Neural progenitor cell (in vitro differentiated cells): ENCODE data around the gene FAM174C. TPM values are rescaled to one million over a fixed set of nuclear protein-coding genes. Genes with fewer than 3 reads are reported as not detected.
A peak's percentile ranks its signal among the peaks of the same experiment; 100 is the strongest.

ENCODE experiments used
- DNase-seq: peaks from one replicate; pipeline ENCODE4 v3.0.0-alpha.2; 2016; ENCODE audit warnings: low spot score
- H2AFZ ChIP-seq: fragments of 200-600 bp; sonication (generic); replicated peaks from 2 replicates; pipeline ENCODE4 v1.6.1; 2016; ENCODE audit warnings: antibody characterized with exemption
- H3F3A ChIP-seq: fragments of 200-600 bp; sonication (generic); 2 replicates; pipeline ENCODE4 v1.6.1; 2016; ENCODE audit warnings: antibody characterized with exemption, low read depth
- H3K27ac ChIP-seq: fragments of 200-600 bp; sonication (generic); 2 replicates; pipeline ENCODE4 v1.5.1; 2016; ENCODE audit warnings: mild to moderate bottlenecking
- H3K27me3 ChIP-seq: fragments of 200-600 bp; sonication (generic); 2 replicates; pipeline ENCODE4 v1.6.1; 2016; ENCODE audit warnings: mild to moderate bottlenecking, moderate library complexity
- H3K36me3 ChIP-seq: fragments of 200-600 bp; sonication (generic); 2 replicates; pipeline ENCODE4 v1.5.1; 2016
- H3K4me1 ChIP-seq: fragments of 200-600 bp; sonication (generic); 2 replicates; pipeline ENCODE4 v1.6.1; 2016; ENCODE audit warnings: mixed run types
- H3K4me2 ChIP-seq: fragments of 200-600 bp; sonication (generic); 2 replicates; pipeline ENCODE4 v1.6.1; 2016
- H3K4me3 ChIP-seq: fragments of 200-600 bp; sonication (generic); 2 replicates; pipeline ENCODE4 v1.5.1; 2016
- H3K79me2 ChIP-seq: fragments of 200-600 bp; sonication (generic); 2 replicates; pipeline ENCODE4 v1.6.1; 2016; ENCODE audit warnings: low read depth
- H3K9ac ChIP-seq: fragments of 200-600 bp; sonication (generic); 2 replicates; pipeline ENCODE4 v1.6.1; 2016
- H3K9me3 ChIP-seq: fragments of 200-600 bp; sonication (generic); 2 replicates; pipeline ENCODE4 v1.5.1; 2016; ENCODE audit warnings: low read depth
- H4K20me1 ChIP-seq: fragments of 200-600 bp; sonication (generic); 2 replicates; pipeline ENCODE4 v1.6.1; 2016; ENCODE audit warnings: low read depth
- H3K27ac Mint-ChIP-seq: 3 replicates; pipeline ENCODE4 v1.8.0; 2021; ENCODE audit warnings: mixed read lengths
- H3K27me3 Mint-ChIP-seq: 2 replicates; pipeline ENCODE4 v1.8.0; 2022; ENCODE audit warnings: low read depth, mild to moderate bottlenecking, inconsistent platforms, moderate library complexity, mixed read lengths; ENCODE audit not compliant: insufficient read depth
- H3K36me3 Mint-ChIP-seq: 3 replicates; pipeline ENCODE4 v1.8.0; 2021; ENCODE audit warnings: mixed read lengths
- H3K4me1 Mint-ChIP-seq: 3 replicates; pipeline ENCODE4 v1.8.0; 2021; ENCODE audit warnings: mixed read lengths
- H3K4me3 Mint-ChIP-seq: 3 replicates; pipeline ENCODE4 v1.8.0; 2021; ENCODE audit warnings: mild to moderate bottlenecking, moderate library complexity, mixed read lengths
- H3K9me3 Mint-ChIP-seq: 3 replicates; pipeline ENCODE4 v1.8.0; 2020; ENCODE audit warnings: mixed read lengths
- CTCF ChIP-seq: fragments of 200-600 bp; sonication (generic); IDR thresholded peaks from 2 replicates; pipeline ENCODE4 v1.5.1; 2017; ENCODE audit warnings: antibody characterized with exemption, mild to moderate bottlenecking
- EZH2 ChIP-seq: fragments of 200-600 bp; sonication (generic); IDR thresholded peaks from 2 replicates; pipeline ENCODE4 v1.6.1; 2017; ENCODE audit warnings: antibody characterized with exemption, mild to moderate bottlenecking, moderate library complexity
- EZH2phosphoT487 ChIP-seq: fragments of 200-600 bp; sonication (generic); IDR thresholded peaks from 2 replicates; pipeline ENCODE4 v1.6.1; 2017; ENCODE audit warnings: antibody characterized with exemption
- total RNA-seq: library from RNA; depleted of rRNA; stranded (reverse); fragments of >200 nt; gene quantifications from 2 replicates; pipeline ENCODE4 v1.2.3, GENCODE V29; 2015; ENCODE audit warnings: low replicate concordance

The FAM174C gene
- total RNA-seq: 4.8 and 14.6 TPM in 2 replicates

GRCh38 chr19:1275260-1275975, at the start of gene FAM174C:
Gene FAM174C (plus strand): TSS chr19:1275530. CDS start chr19:1275550, 20 bp downstream.
- TF ChIP-seq EZH2: no peak
- TF ChIP-seq EZH2phosphoT487: no peak
- TF ChIP-seq CTCF: no peak
- peaks cover 47% of the 10 kb centered on the region for H3K4me1 Mint-ChIP-seq
- Histone ChIP-seq H3K36me3 (peaks cover 5% of the 10 kb centered on the region), H3K9me3 (no peaks in the 10 kb centered on the region), H3K4me3 (peak within 1 kb of the TSS; percentile 61), H3K4me1 (peaks cover 34% of the 10 kb centered on the region), H3K27ac (peak within 1 kb of the TSS; percentile 98), H3F3A (peaks cover 77% of the 10 kb centered on the region), H3K79me2 (peaks cover 49% of the 10 kb centered on the region), H3K4me2 (peak within 1 kb of the TSS; percentile 85), H3K27me3 (no peaks in the 10 kb centered on the region), H4K20me1 (peaks cover 61% of the 10 kb centered on the region), H2AFZ (no peak within 1 kb of the TSS), H3K9ac (peak within 1 kb of the TSS; percentile 16)
- H3K9me3 Mint-ChIP-seq: no peaks in the 10 kb centered on the region
- peaks cover 28% of the 10 kb centered on the region for H3K36me3 Mint-ChIP-seq
- peaks cover 22% of the 10 kb centered on the region for H3K27me3 Mint-ChIP-seq
- H3K4me3 Mint-ChIP-seq: peak within 1 kb of the TSS; percentile 88
- H3K27ac Mint-ChIP-seq: peak within 1 kb of the TSS; percentile 91
- DNase-seq: peak; percentile 98

GRCh38 chr19:1226227-1226518, 49.2 kb upstream of the FAM174C start:
- no peaks in the 10 kb centered on the region for H3K9me3 ChIP-seq
- Mint-ChIP-seq H3K36me3 (peaks cover 2% of the 10 kb centered on the region), H3K9me3 (no peaks in the 10 kb centered on the region), H3K4me3 (no peak overlapping the region), H3K4me1 (no peaks in the 10 kb centered on the region), H3K27ac (no peak overlapping the region), H3K27me3 (no peaks in the 10 kb centered on the region)
- H3K4me3 ChIP-seq: no peak overlapping the region
- H3K9ac ChIP-seq: no peak overlapping the region
- no peak overlapping the region for H3K4me2 ChIP-seq
- peak overlapping the region; percentile 20 for H3K27ac ChIP-seq
- H3K4me1 ChIP-seq: no peaks in the 10 kb centered on the region
- TF ChIP-seq EZH2 (no peak), EZH2phosphoT487 (no peak), CTCF (no peak)
- peaks cover 34% of the 10 kb centered on the region for H4K20me1 ChIP-seq
- H3K27me3 ChIP-seq: no peaks in the 10 kb centered on the region
- no peaks in the 10 kb centered on the region for H3K36me3 ChIP-seq
- no peak overlapping the region for H2AFZ ChIP-seq
- DNase-seq: no peak
- H3F3A ChIP-seq: peaks cover 5% of the 10 kb centered on the region
- H3K79me2 ChIP-seq: no peaks in the 10 kb centered on the region

GRCh38 chr19:1226522-1227303, 48.6 kb upstream of the FAM174C start:
- Mint-ChIP-seq H3K4me1 (peaks cover 2% of the 10 kb centered on the region), H3K4me3 (no peak overlapping the region), H3K36me3 (peaks cover 2% of the 10 kb centered on the region), H3K27ac (no peak overlapping the region), H3K9me3 (no peaks in the 10 kb centered on the region), H3K27me3 (peaks cover 2% of the 10 kb centered on the region)
- Histone ChIP-seq H3K4me2 (no peak overlapping the region), H3K36me3 (no peaks in the 10 kb centered on the region), H3K9me3 (no peaks in the 10 kb centered on the region), H3K4me1 (no peaks in the 10 kb centered on the region), H3K27ac (no peak overlapping the region), H2AFZ (no peak overlapping the region), H3K27me3 (no peaks in the 10 kb centered on the region), H3K4me3 (no peak overlapping the region), H4K20me1 (peaks cover 32% of the 10 kb centered on the region), H3K9ac (no peak overlapping the region), H3K79me2 (no peaks in the 10 kb centered on the region), H3F3A (peaks cover 5% of the 10 kb centered on the region)
- no peak for TF ChIP-seq EZH2
- TF ChIP-seq EZH2phosphoT487: no peak
- TF ChIP-seq CTCF: no peak
- no peak for DNase-seq
